DND-41 (cell line): ENCODE data around the gene ADARB2.
"Not testable (repeated sequence)": the region's sequence is repeated elsewhere in the genome, so short reads cannot be mapped to it uniquely, and the experiment has no call there.

ENCODE experiments used
- ATAC-seq: fragments of 200-7000 bp; cut with Tn5 transposase; 3 replicates; pipeline ENCODE4 v1.9.1; 2021; ENCODE audit warnings: low read depth; ENCODE audit not compliant: insufficient read depth
- DNase-seq: peaks from one replicate; pipeline ENCODE4 v3.0.0-alpha.2; 2020
- H2AFZ ChIP-seq: 2 replicates; pipeline ENCODE4 v1.6.0; 2012; ENCODE audit warnings: low read depth, low read length
- H3K27ac ChIP-seq: 2 replicates; pipeline ENCODE4 v1.5.1; 2012; ENCODE audit warnings: low read length, inconsistent platforms
- H3K27me3 ChIP-seq: fragments of 200-600 bp; sonication (generic); 2 replicates; pipeline ENCODE4 v1.6.0; 2012; ENCODE audit warnings: low read length, mild to moderate bottlenecking, inconsistent platforms; ENCODE audit not compliant: insufficient read depth, poor library complexity
- H3K36me3 ChIP-seq: 2 replicates; pipeline ENCODE4 v1.5.1; 2012; ENCODE audit warnings: low read length, inconsistent platforms; ENCODE audit not compliant: insufficient read depth
- H3K4me1 ChIP-seq: 2 replicates; pipeline ENCODE4 v1.5.1; 2012; ENCODE audit warnings: mild to moderate bottlenecking, low read length; ENCODE audit not compliant: insufficient read depth
- H3K4me2 ChIP-seq: 2 replicates; pipeline ENCODE4 v1.6.0; 2012; ENCODE audit warnings: mild to moderate bottlenecking, moderate library complexity, low read length, inconsistent platforms; ENCODE audit not compliant: insufficient read depth
- H3K4me3 ChIP-seq, 2 experiments: fragments of 200-600 bp in 1 of 2; shearing (Covaris generic) in 1 of 2; 2 replicates each; pipeline ENCODE4 v1.5.1; 2012 to 2016; ENCODE audit warnings: inconsistent platforms in 2 of 2, low read length in 2 of 2, mild to moderate bottlenecking in 2 of 2, low read depth in 1 of 2, moderate library complexity in 1 of 2
- H3K79me2 ChIP-seq: 2 replicates; pipeline ENCODE4 v1.6.0; 2012; ENCODE audit warnings: low read length, inconsistent platforms; ENCODE audit not compliant: insufficient read depth
- H3K9ac ChIP-seq: 2 replicates; pipeline ENCODE4 v1.6.0; 2012; ENCODE audit warnings: low read depth, mild to moderate bottlenecking, inconsistent platforms, low read length, moderate library complexity
- H3K9me3 ChIP-seq: 2 replicates; pipeline ENCODE4 v1.5.1; 2012; ENCODE audit warnings: low read length, moderate library complexity, mild to moderate bottlenecking, inconsistent platforms; ENCODE audit not compliant: insufficient read depth, severe bottlenecking
- H4K20me1 ChIP-seq: 2 replicates; pipeline ENCODE4 v1.6.0; 2012; ENCODE audit warnings: low read length; ENCODE audit not compliant: insufficient read depth
- EZH2 ChIP-seq: IDR thresholded peaks from 3 replicates; pipeline ENCODE4 v1.6.1; 2012; ENCODE audit warnings: borderline replicate concordance, low read depth, mild to moderate bottlenecking, moderate library complexity, low read length, inconsistent platforms; ENCODE audit not compliant: severe bottlenecking
- TF ChIP-seq, protein P1 (sequence below): IDR thresholded peaks from 2 replicates; pipeline ENCODE4 v1.5.1; 2012; ENCODE audit warnings: borderline replicate concordance, low read length, moderate library complexity, mild to moderate bottlenecking; ENCODE audit not compliant: poor library complexity, severe bottlenecking; ENCODE audit errors: extremely low read depth

The ADARB2 gene

GRCh38 chr10:1227510-1228402 is 509.6 kb downstream of the ADARB2 start:
- peaks cover 19% of the 10 kb centered on the region for H3K36me3 ChIP-seq
- DNase-seq (no peak), ATAC-seq (no peak)
- no peak overlapping the region for H3K27ac ChIP-seq
- H4K20me1 ChIP-seq = no peaks in the 10 kb centered on the region; the same call in 1 of the 2 replicates
- H3K9ac ChIP-seq = no peak overlapping the region
- no peaks in the 10 kb centered on the region for H3K4me1 ChIP-seq
- H3K79me2 ChIP-seq = no peaks in the 10 kb centered on the region
- no peak overlapping the region for H3K4me2 ChIP-seq
- H3K9me3 ChIP-seq = no peaks in the 10 kb centered on the region
- no peaks in the 10 kb centered on the region for H3K27me3 ChIP-seq
- H2AFZ ChIP-seq = no peak overlapping the region
- no peak for TF ChIP-seq EZH2
- TF ChIP-seq, protein P1, sequence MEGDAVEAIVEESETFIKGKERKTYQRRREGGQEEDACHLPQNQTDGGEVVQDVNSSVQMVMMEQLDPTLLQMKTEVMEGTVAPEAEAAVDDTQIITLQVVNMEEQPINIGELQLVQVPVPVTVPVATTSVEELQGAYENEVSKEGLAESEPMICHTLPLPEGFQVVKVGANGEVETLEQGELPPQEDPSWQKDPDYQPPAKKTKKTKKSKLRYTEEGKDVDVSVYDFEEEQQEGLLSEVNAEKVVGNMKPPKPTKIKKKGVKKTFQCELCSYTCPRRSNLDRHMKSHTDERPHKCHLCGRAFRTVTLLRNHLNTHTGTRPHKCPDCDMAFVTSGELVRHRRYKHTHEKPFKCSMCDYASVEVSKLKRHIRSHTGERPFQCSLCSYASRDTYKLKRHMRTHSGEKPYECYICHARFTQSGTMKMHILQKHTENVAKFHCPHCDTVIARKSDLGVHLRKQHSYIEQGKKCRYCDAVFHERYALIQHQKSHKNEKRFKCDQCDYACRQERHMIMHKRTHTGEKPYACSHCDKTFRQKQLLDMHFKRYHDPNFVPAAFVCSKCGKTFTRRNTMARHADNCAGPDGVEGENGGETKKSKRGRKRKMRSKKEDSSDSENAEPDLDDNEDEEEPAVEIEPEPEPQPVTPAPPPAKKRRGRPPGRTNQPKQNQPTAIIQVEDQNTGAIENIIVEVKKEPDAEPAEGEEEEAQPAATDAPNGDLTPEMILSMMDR = peak; percentile 25
- H3K4me3 ChIP-seq = no peak overlapping the region

DNA sequence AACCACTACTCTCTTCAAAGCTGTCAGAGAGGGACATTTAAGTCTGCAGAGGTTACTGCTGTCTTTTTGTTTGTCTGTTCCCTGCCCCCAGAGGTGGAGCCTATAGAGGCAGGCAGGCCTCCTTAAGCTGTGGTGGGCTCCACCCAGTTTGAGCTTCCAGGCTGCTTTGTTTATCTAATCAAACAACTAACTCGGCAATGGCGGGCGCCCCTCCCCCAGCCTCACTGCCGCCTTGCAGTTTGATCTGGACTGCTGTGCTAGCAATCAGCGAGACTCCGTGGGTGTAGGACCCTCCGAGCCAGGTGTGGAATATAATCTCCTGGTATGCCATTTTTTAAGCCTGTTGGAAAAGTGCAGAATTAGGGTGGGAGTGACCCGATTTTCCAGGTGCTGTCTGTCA is 510.4 kb downstream of the ADARB2 start:
- not testable (repeated sequence) for H3K9me3 ChIP-seq, H3K27me3 ChIP-seq, H2AFZ ChIP-seq, H4K20me1 ChIP-seq, DNase-seq, H3K4me2 ChIP-seq, H3K9ac ChIP-seq, H3K79me2 ChIP-seq, H3K4me3 ChIP-seq, H3K4me1 ChIP-seq, ATAC-seq, H3K27ac ChIP-seq
- peaks cover 11% of the 10 kb centered on the region for H3K36me3 ChIP-seq

- H2AFZ ChIP-seq, ATAC-seq, H3K9ac ChIP-seq, H3K4me2 ChIP-seq, H3K9me3 ChIP-seq, H4K20me1 ChIP-seq, H3K79me2 ChIP-seq, H3K27ac ChIP-seq, H3K27me3 ChIP-seq, H3K4me3 ChIP-seq, H3K4me1 ChIP-seq, H3K36me3 ChIP-seq, DNase-seq: not testable (repeated sequence)
These were observed 517.5 kb downstream of the ADARB2 start for GRCh38 chr10:1219874-1220273.

- no peaks in the 10 kb centered on the region for H3K27me3 ChIP-seq
- H4K20me1 ChIP-seq = peaks cover 2% of the 10 kb centered on the region; the same call in 1 of the 2 replicates
- H3K4me2 ChIP-seq = no peak overlapping the region
- no peak overlapping the region for H3K4me3 ChIP-seq
- no peak overlapping the region for H3K9ac ChIP-seq
- H2AFZ ChIP-seq = no peak overlapping the region
- 0 out of 2 replicates have a peak, but pooled peaks cover 3% of the 10 kb centered on the region for H3K36me3 ChIP-seq
- H3K27ac ChIP-seq = no peak overlapping the region
- H3K4me1 ChIP-seq = no peaks in the 10 kb centered on the region
- ATAC-seq (no peak), DNase-seq (no peak)
- no peak for TF ChIP-seq EZH2
- TF ChIP-seq, protein P1 = no peak
- peaks cover 3% of the 10 kb centered on the region for H3K9me3 ChIP-seq
- H3K79me2 ChIP-seq = no peaks in the 10 kb centered on the region
These were observed 519.7 kb downstream of the ADARB2 start for GRCh38 chr10:1217661-1218060.
